Ovary (tissue), 3 donors: ENCODE measurements around the gene NRL.

Source experiments
- EP300 ChIP-seq: sonication (generic); formaldehyde crosslinking; IDR thresholded peaks from one replicate; pipeline ENCODE4 v1.6.1; 2017; ENCODE audit warnings: antibody characterized with exemption
- POLR2A ChIP-seq: fragments of 450-650 bp; IDR thresholded peaks from one replicate; pipeline ENCODE4 v1.6.1; 2017; ENCODE audit warnings: antibody characterized with exemption, mild to moderate bottlenecking, moderate library complexity
- TF ChIP-seq, protein P1 (sequence below), 3 donors: fragments of 450-650 bp in 2 of 3; fragments of 200-600 bp in 1 of 3; IDR thresholded peaks; one replicate each; pipeline versions ENCODE4 v1.5.1 to v1.8.0; 2016 to 2022; ENCODE audit warnings: antibody characterized with exemption in 3 of 3, mild to moderate bottlenecking in 1 of 3
- donor health status: DM: no; HTN: no; CAD: no.

- TF ChIP-seq, protein P1, sequence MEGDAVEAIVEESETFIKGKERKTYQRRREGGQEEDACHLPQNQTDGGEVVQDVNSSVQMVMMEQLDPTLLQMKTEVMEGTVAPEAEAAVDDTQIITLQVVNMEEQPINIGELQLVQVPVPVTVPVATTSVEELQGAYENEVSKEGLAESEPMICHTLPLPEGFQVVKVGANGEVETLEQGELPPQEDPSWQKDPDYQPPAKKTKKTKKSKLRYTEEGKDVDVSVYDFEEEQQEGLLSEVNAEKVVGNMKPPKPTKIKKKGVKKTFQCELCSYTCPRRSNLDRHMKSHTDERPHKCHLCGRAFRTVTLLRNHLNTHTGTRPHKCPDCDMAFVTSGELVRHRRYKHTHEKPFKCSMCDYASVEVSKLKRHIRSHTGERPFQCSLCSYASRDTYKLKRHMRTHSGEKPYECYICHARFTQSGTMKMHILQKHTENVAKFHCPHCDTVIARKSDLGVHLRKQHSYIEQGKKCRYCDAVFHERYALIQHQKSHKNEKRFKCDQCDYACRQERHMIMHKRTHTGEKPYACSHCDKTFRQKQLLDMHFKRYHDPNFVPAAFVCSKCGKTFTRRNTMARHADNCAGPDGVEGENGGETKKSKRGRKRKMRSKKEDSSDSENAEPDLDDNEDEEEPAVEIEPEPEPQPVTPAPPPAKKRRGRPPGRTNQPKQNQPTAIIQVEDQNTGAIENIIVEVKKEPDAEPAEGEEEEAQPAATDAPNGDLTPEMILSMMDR (IDR thresholded peaks at IDR 0.05) = peak in 1 of 3 donors; percentile 52
- peak; percentile 48 for TF ChIP-seq POLR2A
- no peak for TF ChIP-seq EP300
These were observed 20.6 kb downstream of the NRL start, which contains the start of gene PCK2 for GRCh38 chr14:24093901-24094840.
